Measurements from ENCODE around the gene FOXN3. TPM values are rescaled to one million over a fixed set of nuclear protein-coding genes. Genes with fewer than 3 reads are reported as not detected.

The FOXN3 gene
- total and polyA plus RNA-seq, 8 donors: 8.8 to 58.0 (median 31.7) TPM

- WGBS, 2 donors: 31 to 37% methylated on average over 13 of the region's 13 CpGs
- Histone ChIP-seq H3K27me3 (no peaks in the 10 kb centered on the region), H3K36me3 (no peaks in the 10 kb centered on the region), H3K4me1 (peaks cover 0 to 8% (median 4%) of the 10 kb centered on the region in 3 donors), H3K4me3 (no peak overlapping the region), H3K27ac (peak overlapping the region in 2 of 4 donors; percentile 37 to 66), H3K9me3 (no peaks in the 10 kb centered on the region)
- DNase-seq: peak in 3 of 6 donors; percentile 35 to 49 (median 42)
- intact Hi-C loops (cut with DNase I): no loop called here
- no peak for FAIRE-seq
- no peak for TF ChIP-seq CTCF (IDR thresholded peaks at IDR 0.05)
- ATAC-seq: peak; percentile 67 to 76 (median 74)
Measured at GRCh38 chr14:89284333-89285058, 132.5 kb downstream of the FOXN3 start.

GRCh38 chr14:89283327-89284060 is 133.5 kb downstream of the FOXN3 start:
- no peak for ATAC-seq
- H3K9me3 ChIP-seq: no peaks in the 10 kb centered on the region
- peaks cover 0 to 8% (median 0%) of the 10 kb centered on the region in 3 donors for H3K4me1 ChIP-seq
- no peak for TF ChIP-seq CTCF (IDR thresholded peaks at IDR 0.05)
- H3K27me3 ChIP-seq: no peaks in the 10 kb centered on the region
- FAIRE-seq: no peak
- intact Hi-C loops (cut with DNase I): no loop called here
- no peak overlapping the region for H3K4me3 ChIP-seq
- H3K27ac ChIP-seq: no peak overlapping the region
- DNase-seq: no peak
- H3K36me3 ChIP-seq: no peaks in the 10 kb centered on the region
- WGBS, 2 donors: 88 to 99% methylated on average over 5 to 6 of the region's 6 CpGs

GRCh38 chr14:89282191-89282590 is 134.8 kb downstream of the FOXN3 start:
- Histone ChIP-seq H3K27me3 (no peaks in the 10 kb centered on the region), H3K4me3 (no peak overlapping the region), H3K4me1 (peaks cover 0 to 8% (median 0%) of the 10 kb centered on the region in 3 donors), H3K27ac (no peak overlapping the region), H3K36me3 (no peaks in the 10 kb centered on the region), H3K9me3 (no peaks in the 10 kb centered on the region)
- FAIRE-seq: no peak
- no peak for DNase-seq
- ATAC-seq: no peak
- 95% methylated on average over 4 of the region's 4 CpGs for WGBS, 2 donors
- intact Hi-C loops (cut with DNase I): no loop called here
- no peak for TF ChIP-seq CTCF (IDR thresholded peaks at IDR 0.05)

- Histone ChIP-seq H3K4me3 (no peak overlapping the region), H3K9me3 (no peaks in the 10 kb centered on the region), H3K27ac (no peak overlapping the region), H3K27me3 (no peaks in the 10 kb centered on the region), H3K4me1 (peaks cover 0 to 8% (median 0%) of the 10 kb centered on the region in 3 donors), H3K36me3 (no peaks in the 10 kb centered on the region)
- WGBS, 2 donors: 93 to 96% methylated on average over 10 of the region's 10 CpGs
- ATAC-seq: no peak
- no peak for TF ChIP-seq CTCF (IDR thresholded peaks at IDR 0.05)
- DNase-seq: no peak
- FAIRE-seq: no peak
- intact Hi-C loops (cut with DNase I): no loop called here
Measured at GRCh38 chr14:89280600-89280999, 136.4 kb downstream of the FOXN3 start.

All from pancreas (tissue), 10 donors.